Small intestine (tissue), 7 donors: ENCODE results near the gene SLC12A9. TPM values are rescaled to one million over a fixed set of nuclear protein-coding genes. Genes with fewer than 3 reads are reported as not detected.

Source experiments
- DNase-seq, 2 donors: peaks; one replicate each; pipeline versions ENCODE4 v3.0.0 to v3.0.0-alpha.2; 2013
- FAIRE-seq: peaks from 2 replicates; lab custom pipeline; 2012; peaks lifted over from hg19 to GRCh38; lab: Jason Lieb, UNC
- H3K27ac ChIP-seq, 3 donors: one replicate each; pipeline ENCODE4 v1.5.1; 2013; ENCODE audit warnings: low read length in 2 of 3, mild to moderate bottlenecking in 2 of 3, control low read depth in 1 of 3, inconsistent platforms in 1 of 3, low read depth in 1 of 3, moderate library complexity in 1 of 3
- H3K27me3 ChIP-seq, 3 donors: one replicate each; pipeline ENCODE4 v1.6.1; 2013; ENCODE audit warnings: low read length in 3 of 3, inconsistent platforms in 1 of 3; ENCODE audit not compliant: control insufficient read depth in 3 of 3, insufficient read depth in 3 of 3
- H3K36me3 ChIP-seq, 3 donors: one replicate each; pipeline ENCODE4 v1.6.1; 2013; ENCODE audit warnings: low read length in 3 of 3, inconsistent platforms in 1 of 3, low read depth in 1 of 3, mild to moderate bottlenecking in 1 of 3, moderate library complexity in 1 of 3; ENCODE audit not compliant: control insufficient read depth in 3 of 3, insufficient read depth in 2 of 3
- H3K4me1 ChIP-seq, 3 donors: one replicate each; pipeline ENCODE4 v1.6.1; 2013; ENCODE audit warnings: low read length in 2 of 3, inconsistent platforms in 1 of 3, low read depth in 1 of 3, mild to moderate bottlenecking in 1 of 3, moderate library complexity in 1 of 3; ENCODE audit not compliant: control insufficient read depth in 3 of 3, insufficient read depth in 2 of 3
- H3K4me3 ChIP-seq, 3 donors: one replicate each; pipeline ENCODE4 v1.5.1; 2013; ENCODE audit warnings: low read length in 3 of 3, control low read depth in 1 of 3, inconsistent platforms in 1 of 3, low read depth in 1 of 3, mild to moderate bottlenecking in 1 of 3, moderate library complexity in 1 of 3
- H3K9me3 ChIP-seq, 2 donors: one replicate each; pipeline ENCODE4 v1.6.1; 2013; ENCODE audit warnings: low read depth in 1 of 2, low read length in 1 of 2; ENCODE audit not compliant: control insufficient read depth in 2 of 2, insufficient read depth in 1 of 2
- WGBS, 3 donors: extraction: QIAGEN DNeasy Blood & Tissue Kit; methylation state at CpG; one replicate each; pipeline ENCODE4 v1.1.7; 2013; 5-methylcytosine and 5-hydroxymethylcytosine counted together
- polyA plus RNA-seq, 4 donors: library from polyadenylated mRNA; stranded (reverse) in 3 of 4; unstranded in 1 of 4; fragments of 200-250 nt in 3 of 4; fragments of 120-200 nt in 1 of 4; gene quantifications; one replicate each; pipeline versions ENCODE4 v1.2.1 to v1.2.3, GENCODE V29; 2013
- donor health status: healthy with polysubstance abuse.
- donor health status: control.
- donor health status: control.
- donor health status: Bipolar disorder and iron deficiency.
- donor health status: healthy.

The SLC12A9 gene
- polyA plus RNA-seq, 4 donors = 10.5 to 28.8 (median 19.5) TPM

DNA sequence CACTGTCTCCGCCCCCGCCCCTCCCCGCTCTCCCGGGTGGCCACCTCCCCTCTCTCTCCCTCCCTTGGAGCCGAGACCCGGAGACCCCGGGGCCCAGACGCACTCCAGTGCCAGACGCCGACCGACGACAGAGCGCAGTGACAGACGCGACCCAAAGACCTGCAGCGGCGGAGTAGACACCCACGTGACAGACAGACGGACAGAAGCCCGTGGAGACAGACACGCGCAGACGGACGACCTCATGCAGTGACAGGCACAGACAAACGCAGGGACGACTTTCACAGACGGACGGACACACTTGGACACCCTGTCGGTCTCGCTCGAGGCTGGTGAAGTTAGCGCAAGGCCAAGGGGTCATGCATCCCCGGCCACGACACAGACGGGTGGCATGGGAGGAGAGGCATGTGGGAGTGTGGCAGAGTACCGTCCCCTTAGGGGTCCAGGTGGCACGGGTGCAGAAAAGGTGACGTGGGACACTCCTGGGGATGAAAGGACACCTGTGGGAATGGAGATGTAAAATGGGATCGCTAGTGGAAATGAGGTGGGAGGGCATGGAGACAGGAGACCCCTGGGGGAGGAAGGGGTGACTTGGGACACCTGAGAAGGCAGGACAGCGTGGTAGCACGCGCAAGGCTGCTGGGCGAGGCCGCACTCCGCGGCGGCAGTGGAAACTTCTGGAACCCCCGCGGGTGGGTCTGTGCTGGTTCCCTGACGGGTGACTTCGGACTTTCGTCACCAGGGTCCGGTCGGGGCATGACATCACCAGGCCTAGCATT lies 43.6 kb downstream of the SLC12A9 start:
- peak overlapping the region; percentile 3 to 91 (median 72) for H3K27ac ChIP-seq
- peaks cover 0 to 9% (median 0%) of the 10 kb centered on the region in 3 donors for H3K36me3 ChIP-seq
- H3K4me3 ChIP-seq = peak overlapping the region in 2 of 3 donors; percentile 23 to 63
- DNase-seq (peak; percentile 77 to 86), FAIRE-seq (no peak)
- WGBS, 3 donors = 2 to 4% (median 3%) methylated on average over 43 to 54 of the region's 54 CpGs
- peaks cover 0 to 3% of the 10 kb centered on the region in 2 donors for H3K9me3 ChIP-seq
- H3K27me3 ChIP-seq = peaks cover 0 to 26% (median 3%) of the 10 kb centered on the region in 3 donors
- peaks cover 0 to 40% (median 2%) of the 10 kb centered on the region in 3 donors for H3K4me1 ChIP-seq

- FAIRE-seq (no peak), DNase-seq (peak; percentile 64 to 84)
- H3K4me3 ChIP-seq = peak overlapping the region; percentile 5 to 63 (median 13)
- H3K9me3 ChIP-seq = peaks cover 0 to 3% of the 10 kb centered on the region in 2 donors
- H3K27ac ChIP-seq = peak overlapping the region; percentile 27 to 91 (median 87)
- peaks cover 0 to 19% (median 3%) of the 10 kb centered on the region in 3 donors for H3K27me3 ChIP-seq
- peaks cover 0 to 9% (median 0%) of the 10 kb centered on the region in 3 donors for H3K36me3 ChIP-seq
- peaks cover 0 to 45% (median 2%) of the 10 kb centered on the region in 3 donors for H3K4me1 ChIP-seq
- WGBS, 3 donors = 1 to 2% (median 2%) methylated on average over 42 to 95 of the region's 95 CpGs
Observed at GRCh38 chr7:100896732-100897608, 44.5 kb downstream of the SLC12A9 start.

DNA sequence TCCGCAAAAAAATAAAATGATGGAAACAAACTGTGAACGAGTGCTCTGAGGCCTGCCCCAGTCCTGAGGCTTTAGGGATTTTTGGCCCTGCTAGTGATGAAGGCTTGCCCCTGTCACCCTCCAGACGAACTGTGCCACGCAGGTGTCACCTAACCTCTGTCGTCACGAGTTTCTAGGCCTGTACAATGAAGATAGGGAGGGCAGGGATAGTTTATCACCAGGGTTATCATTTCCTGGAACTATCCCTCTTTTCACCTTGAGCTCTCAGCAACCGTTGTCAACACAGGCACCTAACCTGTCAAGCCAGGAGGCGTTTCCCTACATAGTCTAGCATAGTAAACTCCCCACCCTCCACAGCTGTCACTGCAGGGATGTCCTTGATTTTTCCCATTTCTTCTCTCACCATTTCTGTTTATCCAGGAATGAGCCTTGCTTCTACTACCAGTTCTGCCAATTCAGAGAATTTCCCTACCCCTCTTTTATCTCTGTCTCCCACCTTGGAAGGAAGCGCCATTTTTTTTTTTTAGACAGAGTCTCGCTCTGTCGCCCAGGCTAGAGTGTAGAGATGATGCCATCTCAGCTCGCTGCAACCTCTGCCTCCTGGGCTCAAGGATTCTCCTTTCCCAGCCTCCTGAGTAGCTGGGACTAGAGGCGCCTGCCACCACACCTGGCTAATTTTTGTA lies 45.4 kb downstream of the SLC12A9 start:
- WGBS, 3 donors = 44 to 66% (median 53%) methylated on average over 13 of the region's 13 CpGs
- peaks cover 0 to 2% (median 0%) of the 10 kb centered on the region in 3 donors for H3K36me3 ChIP-seq
- H3K27me3 ChIP-seq = peaks cover 0 to 19% (median 3%) of the 10 kb centered on the region in 3 donors
- peak; percentile 90 to 93 for DNase-seq
- FAIRE-seq = no peak
- H3K27ac ChIP-seq = peak overlapping the region; percentile 58 to 91 (median 87)
- peaks cover 0 to 3% of the 10 kb centered on the region in 2 donors for H3K9me3 ChIP-seq
- H3K4me3 ChIP-seq = no peak overlapping the region
- peaks cover 0 to 53% (median 5%) of the 10 kb centered on the region in 3 donors for H3K4me1 ChIP-seq

DNA sequence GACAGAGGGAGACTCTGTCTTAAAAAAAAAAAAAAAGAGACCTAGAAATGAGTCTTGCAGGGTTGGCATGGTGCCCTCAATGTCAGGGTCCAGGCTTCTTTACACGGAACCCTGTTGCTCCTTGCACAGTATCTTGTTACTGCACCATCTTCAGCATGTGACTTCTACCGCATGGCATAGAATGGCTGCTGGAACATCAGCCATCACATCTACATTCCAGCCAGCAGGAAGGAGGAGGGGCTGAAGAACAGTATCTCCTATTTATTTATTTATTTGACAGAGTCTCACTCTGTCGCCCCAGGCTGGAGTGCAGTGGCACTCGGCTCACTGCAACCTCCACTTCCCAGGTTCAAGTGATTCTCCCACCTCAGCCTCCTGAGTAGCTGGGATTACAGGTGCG lies 46.9 kb downstream of the SLC12A9 start:
- no peak for DNase-seq
- no peak overlapping the region for H3K4me3 ChIP-seq
- peaks cover 0 to 3% of the 10 kb centered on the region in 2 donors for H3K9me3 ChIP-seq
- 91 to 94% (median 94%) methylated on average over 5 of the region's 5 CpGs for WGBS, 3 donors
- H3K36me3 ChIP-seq = no peaks in the 10 kb centered on the region
- no peak overlapping the region for H3K27ac ChIP-seq
- H3K4me1 ChIP-seq = peaks cover 0 to 48% (median 5%) of the 10 kb centered on the region in 3 donors
- FAIRE-seq = no peak
- peaks cover 0 to 14% (median 3%) of the 10 kb centered on the region in 3 donors for H3K27me3 ChIP-seq

- DNase-seq (no peak), FAIRE-seq (no peak)
- H3K9me3 ChIP-seq = peaks cover 0 to 3% of the 10 kb centered on the region in 2 donors
- H3K4me1 ChIP-seq = peaks cover 0 to 40% (median 5%) of the 10 kb centered on the region in 3 donors
- H3K36me3 ChIP-seq = no peaks in the 10 kb centered on the region
- peak overlapping the region in 2 of 3 donors; percentile 6 to 51 for H3K27ac ChIP-seq
- no peak overlapping the region for H3K4me3 ChIP-seq
- H3K27me3 ChIP-seq = peaks cover 0 to 7% (median 2%) of the 10 kb centered on the region in 3 donors
- 70 to 89% (median 79%) methylated on average over 2 of the region's 2 CpGs for WGBS, 3 donors
Observed at GRCh38 chr7:100900978-100901377, 48.5 kb downstream of the SLC12A9 start.

DNA sequence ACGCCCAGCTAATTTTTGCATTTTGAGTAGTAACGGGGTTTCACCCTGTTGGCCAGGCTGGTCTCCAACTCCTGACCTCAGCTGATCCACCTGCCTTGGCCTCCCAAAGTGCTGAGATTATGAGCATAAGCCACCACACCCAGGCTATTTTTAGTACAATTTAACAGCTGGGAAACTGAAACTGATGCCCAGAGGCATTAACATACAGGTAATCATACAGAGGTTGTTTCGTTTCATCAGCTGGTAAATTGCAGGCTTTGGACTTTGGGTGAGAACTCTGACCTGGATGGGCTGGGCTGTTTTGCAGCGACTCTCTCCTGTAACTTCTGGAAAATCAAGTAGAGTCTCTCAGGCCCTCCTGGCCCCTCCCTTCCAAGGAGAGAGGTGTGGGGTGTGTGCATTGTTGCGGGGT lies 49.4 kb downstream of the SLC12A9 start:
- FAIRE-seq (no peak), DNase-seq (peak; percentile 96 to 98)
- peaks cover 0 to 34% (median 5%) of the 10 kb centered on the region in 3 donors for H3K4me1 ChIP-seq
- H3K27ac ChIP-seq = peak overlapping the region; percentile 66 to 86 (median 77)
- no peaks in the 10 kb centered on the region for H3K36me3 ChIP-seq
- 17 to 56% (median 35%) methylated on average over 5 of the region's 5 CpGs for WGBS, 3 donors
- H3K27me3 ChIP-seq = no peaks in the 10 kb centered on the region
- H3K4me3 ChIP-seq = no peak overlapping the region
- peaks cover 0 to 3% of the 10 kb centered on the region in 2 donors for H3K9me3 ChIP-seq

- peaks cover 0 to 3% of the 10 kb centered on the region in 2 donors for H3K9me3 ChIP-seq
- peaks cover 0 to 28% (median 5%) of the 10 kb centered on the region in 3 donors for H3K4me1 ChIP-seq
- DNase-seq (no peak), FAIRE-seq (no peak)
- H3K27ac ChIP-seq = peak overlapping the region; percentile 66 to 86 (median 77)
- no peak overlapping the region for H3K4me3 ChIP-seq
- H3K36me3 ChIP-seq = no peaks in the 10 kb centered on the region
- H3K27me3 ChIP-seq = no peaks in the 10 kb centered on the region
- WGBS, 3 donors = 58 to 80% (median 60%) methylated on average over 7 of the region's 7 CpGs
Observed at GRCh38 chr7:100902638-100903037, 50.1 kb downstream of the SLC12A9 start.
